K562 (cell line): ENCODE measurements around the gene ABHD17B.

Source experiments
- ARHGAP35 ChIP-seq: fragments of 450-650 bp; IDR thresholded peaks from 2 replicates; pipeline ENCODE4 v1.6.1; 2018; ENCODE audit not compliant: partially characterized antibody
- EZH2 ChIP-seq: IDR thresholded peaks from 2 replicates; pipeline ENCODE4 v1.6.1; 2012; ENCODE audit warnings: low read depth, mild to moderate bottlenecking, inconsistent platforms, low read length, borderline replicate concordance
- MEF2A ChIP-seq: IDR thresholded peaks from 2 replicates; pipeline ENCODE4 v1.6.1; 2011; ENCODE audit warnings: low read depth, mild to moderate bottlenecking, low read length, moderate library complexity; ENCODE audit not compliant: control insufficient read depth
- NRF1 ChIP-seq, 2 experiments: fragments of 450-650 bp; IDR thresholded peaks in 1 of 2; conservative IDR thresholded peaks in 1 of 2; 2 replicates each; pipeline ENCODE4 v1.6.1; 2014; ENCODE audit warnings: mild to moderate bottlenecking in 2 of 2
- PCBP2 ChIP-seq: fragments of 200-400 bp; formaldehyde crosslinking; IDR thresholded peaks from 2 replicates; pipeline ENCODE4 v1.6.1; 2018; ENCODE audit warnings: low read length, low read depth, mild to moderate bottlenecking, moderate library complexity; ENCODE audit not compliant: poor library complexity, severe bottlenecking
- POLR3A ChIP-seq: IDR thresholded peaks from 2 replicates; pipeline ENCODE4 v1.6.1; 2011; ENCODE audit warnings: borderline replicate concordance, mild to moderate bottlenecking, moderate library complexity; ENCODE audit not compliant: insufficient read length, insufficient read depth; ENCODE audit errors: extremely low read depth
- ZNF232 ChIP-seq: sonication (generic); formaldehyde crosslinking; IDR thresholded peaks from 2 replicates; pipeline ENCODE4 v1.8.0; 2022; ENCODE audit warnings: mild to moderate bottlenecking, missing genetic modification reagents
- TF ChIP-seq, protein P1 (sequence below): fragments of 450-650 bp; IDR thresholded peaks from 2 replicates; pipeline ENCODE4 v1.6.1; 2016; ENCODE audit warnings: missing biosample characterization, missing genetic modification characterization
- TF ChIP-seq, protein P2 (sequence below): sonication (generic); formaldehyde crosslinking; IDR thresholded peaks from 2 replicates; pipeline ENCODE4 v1.9.0; 2022; ENCODE audit warnings: mild to moderate bottlenecking, missing genetic modification reagents

DNA sequence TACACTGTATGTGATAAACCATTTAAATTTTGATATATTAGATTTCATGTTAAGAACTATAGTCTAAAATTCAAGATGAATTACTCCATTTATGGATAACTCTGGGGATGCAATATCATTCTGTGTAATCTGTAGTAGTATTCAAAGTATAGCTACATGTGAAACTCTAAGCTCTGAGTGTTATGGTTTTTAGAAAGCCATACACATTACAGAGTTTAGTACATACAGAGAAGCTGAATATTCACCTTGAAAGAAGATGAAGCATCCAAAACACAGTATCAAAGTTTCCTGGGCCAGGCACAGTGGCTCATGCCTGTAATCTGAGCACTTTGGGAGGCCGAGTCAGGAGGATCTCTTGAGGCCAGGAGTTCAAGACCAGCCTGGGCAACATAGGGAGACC lies 25.0 kb downstream of the ABHD17B start:
- TF ChIP-seq POLR3A (no peak), MEF2A (no peak), NRF1 (conservative IDR thresholded peaks at IDR 0.05 in 1 of 2, IDR thresholded peaks at IDR 0.05 in 1 of 2) (no peak), ARHGAP35 (no peak), ZNF232 (CRISPR knock-in tag) (no peak), EZH2 (no peak), PCBP2 (no peak)
- TF ChIP-seq, protein P1, sequence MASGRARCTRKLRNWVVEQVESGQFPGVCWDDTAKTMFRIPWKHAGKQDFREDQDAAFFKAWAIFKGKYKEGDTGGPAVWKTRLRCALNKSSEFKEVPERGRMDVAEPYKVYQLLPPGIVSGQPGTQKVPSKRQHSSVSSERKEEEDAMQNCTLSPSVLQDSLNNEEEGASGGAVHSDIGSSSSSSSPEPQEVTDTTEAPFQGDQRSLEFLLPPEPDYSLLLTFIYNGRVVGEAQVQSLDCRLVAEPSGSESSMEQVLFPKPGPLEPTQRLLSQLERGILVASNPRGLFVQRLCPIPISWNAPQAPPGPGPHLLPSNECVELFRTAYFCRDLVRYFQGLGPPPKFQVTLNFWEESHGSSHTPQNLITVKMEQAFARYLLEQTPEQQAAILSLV (tag), result no peak
- TF ChIP-seq, protein P2, sequence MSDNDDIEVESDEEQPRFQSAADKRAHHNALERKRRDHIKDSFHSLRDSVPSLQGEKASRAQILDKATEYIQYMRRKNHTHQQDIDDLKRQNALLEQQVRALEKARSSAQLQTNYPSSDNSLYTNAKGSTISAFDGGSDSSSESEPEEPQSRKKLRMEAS (CRISPR knock-in tag), result no peak
